SU-DHL-6 (cell line): ENCODE results near the gene GOLGA3.

ENCODE experiments used
- CTCF ChIP-seq: fragments of 200-600 bp; sonication (generic); IDR thresholded peaks from one replicate; pipeline ENCODE4 v1.5.1; 2017; ENCODE audit warnings: antibody characterized with exemption, mild to moderate bottlenecking, low read length, moderate library complexity; ENCODE audit not compliant: insufficient read depth, poor library complexity, severe bottlenecking
- EZH2phosphoT487 ChIP-seq: fragments of 200-600 bp; sonication (generic), shearing (Covaris generic); conservative IDR thresholded peaks from 2 replicates; pipeline ENCODE4 v1.6.1; 2018; ENCODE audit warnings: mild to moderate bottlenecking, antibody characterized with exemption, low read length, moderate library complexity, mixed read lengths

- TF ChIP-seq CTCF, result no peak
- no peak for TF ChIP-seq EZH2phosphoT487
Observed at GRCh38 chr12:132851465-132851864, 22.8 kb upstream of the GOLGA3 start.
